ENCODE measurements around the gene PLCL2.
"Not testable (repeated sequence)": the region's sequence is repeated elsewhere in the genome, so short reads cannot be mapped to it uniquely, and the experiment has no call there.

The PLCL2 gene

DNA sequence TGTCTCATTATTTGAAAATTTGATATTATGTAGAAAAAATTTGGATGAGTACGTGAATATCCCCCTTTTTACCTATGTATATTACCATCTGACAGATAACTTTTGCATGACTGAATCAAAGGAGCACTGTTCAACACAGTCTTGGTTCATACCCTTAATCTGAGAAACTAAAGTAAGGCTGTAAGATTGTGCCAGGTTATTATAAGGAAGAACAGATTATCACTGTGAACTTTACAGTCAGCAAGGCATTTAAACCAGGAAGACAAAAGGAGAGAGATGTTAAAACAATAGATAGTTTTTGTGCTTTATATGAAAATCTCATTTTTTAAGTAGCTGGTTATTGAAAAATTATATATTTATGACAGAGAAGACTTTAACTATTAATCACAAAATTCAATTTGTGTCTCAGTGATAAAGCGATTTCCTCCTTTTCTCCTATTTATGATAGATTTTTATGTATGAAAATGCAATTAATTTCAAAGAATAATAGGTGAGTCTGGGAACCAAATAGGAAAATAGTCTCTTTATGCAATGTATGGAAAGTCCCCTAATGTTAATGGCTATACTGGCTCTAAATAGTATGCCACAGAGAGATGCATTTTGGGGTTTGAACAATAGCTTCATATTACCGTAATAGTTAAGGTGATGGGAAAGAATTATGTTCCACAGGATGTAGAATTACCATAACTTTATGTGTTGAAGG is 33.4 kb downstream of the PLCL2 start:
- DNase-seq, result no peak

DNA sequence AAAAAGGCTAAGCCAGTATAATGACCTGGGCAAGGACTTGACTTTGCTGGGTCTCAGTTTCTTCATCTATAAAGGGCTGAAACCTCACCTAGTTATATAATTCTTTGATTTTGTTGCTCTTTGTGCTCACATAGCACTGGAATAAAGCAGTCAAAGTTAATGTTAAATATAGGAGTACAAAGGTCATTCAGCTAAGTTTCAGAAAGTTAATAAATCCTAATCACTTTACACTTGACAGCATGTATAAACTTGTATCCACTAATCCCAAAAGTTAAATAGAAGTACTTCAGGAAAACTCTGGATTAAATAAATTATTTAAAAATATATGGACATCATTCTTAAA is 33.9 kb downstream of the PLCL2 start:
- DNase-seq, result no peak

DNA sequence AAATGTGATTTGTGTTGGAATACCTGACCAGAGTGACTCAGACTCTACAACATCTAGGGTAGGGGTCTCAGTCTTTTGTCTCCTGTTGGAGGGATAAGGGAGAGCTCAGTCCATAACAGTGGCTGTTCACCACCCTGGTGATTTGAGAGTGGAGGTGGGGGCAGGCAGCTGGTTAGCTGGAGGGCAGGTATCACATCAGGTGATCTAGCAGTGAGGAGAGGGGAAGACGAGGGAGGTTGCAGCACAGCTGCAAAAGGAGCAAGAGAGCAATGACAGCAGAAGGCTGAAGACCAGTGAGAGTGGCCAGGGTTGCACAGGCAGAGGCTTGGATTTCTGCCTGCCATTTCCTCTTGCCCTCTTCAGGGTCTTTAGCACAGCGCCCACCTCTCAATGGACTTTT is 38.4 kb downstream of the PLCL2 start:
- no peak for DNase-seq

DNA sequence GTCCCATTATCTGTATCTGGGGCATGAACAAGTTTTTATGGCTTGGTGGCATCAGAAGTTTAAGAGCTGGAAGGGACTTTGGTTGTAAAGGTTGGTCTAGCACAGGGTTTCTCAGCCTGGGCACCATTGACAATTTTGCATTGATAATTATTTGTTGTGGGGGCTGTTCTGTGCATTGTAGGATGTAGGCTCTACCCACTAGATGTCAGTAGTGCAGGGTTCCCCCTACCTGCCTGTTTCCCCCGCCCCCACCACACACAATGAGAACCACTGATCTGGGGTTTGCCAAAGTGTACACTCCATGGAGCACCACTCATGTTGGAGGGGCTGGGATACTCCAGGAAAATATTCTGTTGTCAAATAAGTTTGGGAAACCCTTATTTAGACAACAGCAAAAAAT is 42.7 kb downstream of the PLCL2 start:
- DNase-seq, result no peak

DNA sequence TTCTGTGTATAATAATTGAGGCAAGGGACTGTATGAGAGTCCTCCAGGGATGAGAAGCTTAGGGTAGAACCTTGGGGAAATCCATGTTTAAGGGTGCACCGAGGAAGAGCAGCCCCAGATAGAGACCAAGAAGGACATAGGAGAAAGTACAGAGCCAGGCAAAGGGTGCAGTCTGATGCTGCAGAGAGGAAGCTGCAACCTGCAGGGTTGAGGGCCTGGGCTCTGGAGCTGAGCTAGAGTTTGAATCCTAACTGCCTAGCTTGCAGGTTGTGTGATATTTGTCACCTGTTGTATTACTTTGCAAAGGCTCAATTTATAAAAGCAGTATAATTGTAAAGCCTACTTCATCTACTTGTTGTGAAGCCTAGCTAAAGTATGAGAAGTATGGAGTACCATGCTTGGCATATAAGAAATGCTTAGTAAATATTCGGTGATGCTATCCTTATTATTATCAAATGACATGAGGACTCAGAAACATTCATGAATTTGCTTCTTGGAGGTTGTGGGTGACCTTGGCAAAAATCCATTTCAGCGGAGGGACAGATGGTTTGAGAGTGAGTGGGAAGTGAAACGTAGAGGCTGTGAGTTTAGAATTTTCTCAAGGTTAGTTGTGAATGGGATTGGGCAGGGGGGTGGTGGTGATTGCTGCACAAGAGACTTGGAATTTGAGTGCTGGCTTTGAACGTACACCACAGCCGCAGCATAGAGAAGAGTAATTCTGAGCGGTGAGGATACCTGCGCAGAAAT is 43.8 kb downstream of the PLCL2 start:
- no peak for DNase-seq

DNA sequence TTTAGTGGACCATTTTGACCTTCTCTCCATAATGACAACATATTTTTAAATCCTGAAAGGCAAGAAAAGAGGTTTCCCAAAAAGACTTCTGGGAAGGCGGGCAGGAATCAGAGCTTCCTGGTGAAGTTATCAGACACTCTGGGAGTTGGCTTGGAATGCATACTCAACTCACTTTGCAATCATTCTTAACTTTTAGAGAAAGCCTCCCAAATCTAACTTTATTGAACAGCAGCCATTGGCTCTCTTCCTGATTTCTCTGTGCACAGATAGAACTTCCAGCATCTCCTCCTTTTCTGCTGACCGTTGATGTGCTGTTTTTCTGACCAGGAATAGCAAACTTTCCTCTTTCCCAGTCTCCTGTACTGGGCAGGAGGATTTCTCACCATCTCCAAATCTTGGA is 44.6 kb downstream of the PLCL2 start:
- DNase-seq, result no peak

DNA sequence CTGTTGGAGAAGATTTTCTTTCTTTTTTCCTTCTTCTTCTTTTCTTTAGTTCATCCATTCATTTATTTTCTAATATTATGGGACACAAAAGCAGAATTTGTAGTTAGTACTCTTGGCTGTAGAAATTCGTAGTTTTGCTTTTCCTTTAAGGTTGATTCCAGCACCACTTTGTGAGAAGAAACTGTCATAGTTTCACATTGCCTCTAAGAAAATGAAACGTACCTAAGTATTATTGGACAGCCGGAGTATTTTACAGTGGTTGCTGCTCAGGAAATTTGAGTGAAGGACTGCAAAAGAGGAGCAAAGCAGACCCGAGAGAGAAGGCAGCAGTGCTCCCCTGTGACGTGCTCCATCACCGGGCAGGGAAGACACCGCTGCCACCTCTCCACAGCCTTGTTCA is 48.1 kb downstream of the PLCL2 start:
- no peak for DNase-seq

DNA sequence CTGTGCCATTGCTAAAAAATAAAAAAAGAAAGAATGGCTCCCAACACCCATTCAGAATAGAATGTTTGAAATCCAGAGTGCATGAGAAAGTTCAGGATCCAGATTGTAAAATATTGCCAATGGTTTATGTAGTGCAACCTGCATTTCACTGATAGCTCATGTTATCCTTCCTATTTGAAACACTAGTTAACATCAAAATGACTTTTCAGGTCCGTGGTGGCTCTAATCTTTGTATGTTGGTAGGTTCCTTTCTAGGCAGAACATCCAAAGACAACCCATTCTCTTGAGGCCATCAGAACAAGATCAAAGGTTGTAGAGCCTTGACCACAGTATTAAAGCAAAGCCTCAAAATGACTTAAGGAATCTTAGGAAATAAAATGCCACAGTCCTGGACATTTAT is 51.0 kb downstream of the PLCL2 start:
- no peak for DNase-seq

DNA sequence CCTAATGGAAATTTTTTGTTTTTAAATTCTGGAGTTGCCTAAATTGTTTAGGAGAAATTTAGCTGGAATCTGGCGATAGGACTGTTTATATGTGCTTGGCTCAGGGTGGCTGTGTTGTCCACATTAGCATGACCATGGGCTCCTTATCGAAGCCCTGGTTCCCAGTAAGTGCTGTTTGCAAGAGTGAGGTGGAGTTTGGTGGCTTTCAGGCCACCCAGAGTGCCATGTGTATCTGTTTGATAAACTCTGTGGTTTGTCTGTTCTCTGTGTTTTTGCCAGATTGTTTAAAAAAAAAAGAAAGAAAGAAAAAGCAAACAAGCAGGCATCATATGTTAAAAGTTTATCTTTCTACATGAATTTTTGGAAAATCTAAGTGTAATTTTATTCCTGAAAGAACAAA is 51.5 kb downstream of the PLCL2 start:
- DNase-seq, result no peak

DNA sequence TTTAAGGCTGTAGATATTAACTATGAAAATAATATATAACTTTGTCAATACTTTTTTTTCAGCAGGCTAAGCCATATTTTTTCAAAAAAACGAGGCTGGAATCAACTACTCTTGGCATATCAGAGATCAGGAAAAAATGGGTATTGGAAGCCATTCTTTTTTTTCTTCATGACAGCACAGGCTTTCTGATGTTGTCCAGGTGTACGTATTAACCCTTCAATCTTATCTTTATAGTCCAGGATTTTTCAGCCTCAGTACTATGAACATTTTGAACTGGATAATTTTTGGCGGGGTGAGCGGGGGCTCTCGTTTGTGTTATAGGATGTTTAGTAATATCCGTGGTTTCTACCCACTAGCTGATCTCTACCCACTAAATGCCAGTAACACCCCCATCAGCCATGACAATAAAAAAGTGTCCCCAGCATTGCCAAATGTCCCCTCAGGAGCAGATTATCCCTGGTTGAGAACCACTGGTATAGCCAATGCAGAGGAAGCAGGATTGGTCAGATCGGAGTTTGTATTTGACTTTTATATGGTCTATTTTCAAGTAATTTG is 52.0 kb downstream of the PLCL2 start:
- no peak for DNase-seq

DNA sequence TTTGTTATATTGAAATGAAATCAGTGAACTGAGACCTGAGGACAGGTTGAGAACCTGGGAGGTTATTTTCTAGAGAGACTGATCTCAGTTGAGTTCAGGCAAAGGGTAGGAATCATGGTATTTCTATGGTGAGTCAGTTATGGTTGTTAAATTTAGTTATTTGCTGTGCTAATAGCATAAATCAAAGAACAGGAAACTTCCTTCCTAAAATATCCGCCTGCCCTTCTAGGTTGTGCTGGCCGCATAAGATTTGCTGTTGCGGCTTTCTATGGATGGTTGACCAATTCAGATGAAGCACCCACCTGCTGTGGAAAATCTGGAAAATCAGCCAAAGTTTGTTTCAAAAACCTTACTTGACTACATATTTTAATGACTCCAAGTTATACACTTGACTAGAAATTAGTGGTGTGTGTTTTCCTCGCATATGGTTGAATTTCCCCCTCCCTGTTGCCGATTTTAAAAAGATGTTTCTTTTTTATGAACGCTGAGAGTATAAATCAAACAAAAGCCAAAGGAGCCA is 52.6 kb downstream of the PLCL2 start:
- DNase-seq, result no peak

DNA sequence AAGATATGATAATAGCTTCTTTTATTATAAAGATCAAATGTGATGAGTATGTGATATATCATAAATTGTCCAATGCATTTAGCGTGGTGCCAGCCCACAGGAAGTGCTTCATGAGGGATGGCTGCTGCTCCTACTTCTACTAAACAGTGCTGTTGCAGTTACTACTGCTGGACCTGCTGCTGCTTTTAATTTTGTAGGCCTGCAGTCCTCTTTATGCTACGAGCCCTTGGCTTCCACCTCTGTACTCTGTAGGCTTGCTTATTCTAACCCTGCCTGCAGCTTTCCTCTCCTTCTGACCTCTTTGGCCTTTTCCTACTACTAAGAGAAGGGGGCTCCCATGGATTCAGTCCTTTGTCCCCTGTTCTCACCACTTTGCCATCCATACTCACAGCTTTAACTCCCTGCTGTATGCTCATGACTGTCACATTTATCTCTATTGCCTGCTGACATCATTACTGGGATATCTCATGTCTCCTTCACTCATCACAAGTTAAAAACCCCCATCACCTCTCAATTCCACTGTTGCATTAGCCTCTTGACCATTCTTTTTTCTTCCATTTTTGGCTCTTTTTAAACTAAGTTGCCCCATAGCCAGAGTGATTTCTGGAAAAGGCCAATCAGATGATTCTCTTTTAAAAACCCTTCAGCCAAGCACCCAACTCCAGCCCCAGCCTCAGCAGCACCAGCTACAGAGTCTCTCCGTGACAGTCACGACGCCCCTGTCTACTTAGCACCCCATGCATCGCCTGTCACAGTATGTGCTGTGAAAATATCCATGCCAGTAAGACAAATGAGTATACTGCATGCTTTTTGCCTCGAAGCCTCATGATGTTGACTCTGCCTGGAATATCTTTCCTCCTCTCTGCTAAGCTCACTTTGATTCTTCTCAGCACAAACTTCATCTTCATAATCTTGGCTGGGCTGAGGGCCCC is 56.3 kb downstream of the PLCL2 start:
- DNase-seq, result no peak

DNA sequence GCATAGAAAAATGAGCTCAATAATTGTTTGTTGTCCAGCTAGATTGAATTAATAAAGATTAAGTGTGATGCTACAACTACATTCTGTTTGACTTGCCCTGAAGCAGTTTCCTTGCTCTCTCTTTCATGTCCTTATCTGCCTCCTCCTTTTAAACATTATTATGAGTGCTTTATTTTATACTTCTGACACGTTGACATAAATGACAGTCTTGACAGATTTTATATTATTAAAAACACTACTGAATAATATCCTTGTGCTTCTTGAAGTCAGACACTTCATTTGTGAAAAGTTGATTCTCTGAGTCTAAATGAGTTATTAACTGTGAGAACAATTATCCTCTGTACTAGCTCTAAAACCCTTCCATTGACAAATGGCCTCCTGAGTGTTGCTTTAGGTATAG is 58.2 kb downstream of the PLCL2 start:
- no peak for DNase-seq

DNA sequence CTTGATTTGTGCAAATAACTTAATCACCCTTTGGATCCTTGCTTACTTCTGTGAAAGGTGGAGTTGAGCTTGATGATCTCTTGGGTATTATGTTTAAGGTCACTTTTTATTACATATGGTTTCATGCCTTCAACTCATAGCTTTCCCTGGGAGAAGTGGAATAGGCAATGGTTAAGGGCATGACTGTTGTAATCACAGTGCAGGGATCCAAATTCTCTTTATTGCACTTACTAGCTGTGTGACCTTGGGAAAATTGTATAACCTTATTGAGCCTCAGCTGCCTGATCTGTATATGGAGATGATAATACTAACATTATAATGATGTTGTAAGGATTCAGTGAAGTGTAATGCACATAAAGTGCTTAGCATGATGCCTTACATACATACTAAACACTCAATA is 59.1 kb downstream of the PLCL2 start:
- no peak for DNase-seq

DNA sequence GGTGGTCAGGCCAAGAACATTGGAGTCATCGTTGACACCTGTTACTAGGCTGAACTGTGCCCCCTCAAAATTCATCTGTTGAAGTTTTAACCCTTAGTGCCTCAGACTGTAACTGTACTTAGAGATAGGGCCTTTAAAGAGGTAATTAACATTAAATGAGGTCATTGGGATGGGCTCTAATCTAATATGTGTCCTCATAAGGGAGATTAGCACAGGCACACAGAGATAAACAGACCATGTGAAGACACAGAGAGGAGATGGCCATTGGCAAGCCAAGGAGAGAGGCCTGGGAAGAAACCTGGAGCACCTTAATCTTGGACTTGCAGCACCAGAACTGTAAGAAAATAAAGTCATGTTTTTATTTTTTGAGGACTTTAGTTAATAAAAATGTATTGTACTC is 59.6 kb downstream of the PLCL2 start:
- no peak for DNase-seq

DNA sequence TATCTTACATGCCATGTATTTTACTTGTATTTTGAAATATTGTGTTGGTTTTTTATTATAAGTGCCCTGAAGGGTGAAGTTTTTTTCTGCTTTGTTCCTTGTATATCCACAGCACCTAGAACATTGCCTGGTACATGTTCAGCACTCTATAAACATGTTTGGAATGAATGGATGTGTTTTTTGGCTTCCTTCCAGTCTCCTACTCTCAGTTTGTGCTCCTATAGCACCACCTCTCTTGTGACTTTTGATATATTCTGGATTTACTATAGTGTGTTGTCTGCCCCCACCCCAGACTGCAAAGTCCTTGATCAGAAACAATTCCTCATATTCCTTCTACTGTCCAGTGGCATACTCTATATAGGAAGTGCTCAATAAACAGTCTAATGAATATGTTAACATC is 60.6 kb downstream of the PLCL2 start:
- no peak for DNase-seq

DNA sequence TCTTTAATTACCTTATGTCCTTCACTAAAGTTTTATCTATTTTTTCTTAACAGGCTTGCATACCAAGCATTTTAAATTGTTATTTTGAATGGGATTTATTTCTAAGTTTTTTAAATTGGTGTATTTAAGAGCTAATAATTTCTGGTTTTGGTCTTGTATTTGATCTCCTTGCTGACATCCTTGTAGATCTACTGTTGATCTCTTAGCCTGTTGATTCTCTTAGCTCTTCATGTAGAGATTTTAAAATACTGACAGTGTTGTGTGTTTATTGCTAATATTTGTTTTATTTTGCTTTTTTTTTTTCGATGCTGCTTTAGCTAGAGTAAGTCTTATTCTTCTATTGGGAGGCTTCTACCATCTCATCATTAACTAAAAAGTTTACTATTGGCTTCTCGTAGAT is 65.5 kb downstream of the PLCL2 start:
- no peak for DNase-seq

DNA sequence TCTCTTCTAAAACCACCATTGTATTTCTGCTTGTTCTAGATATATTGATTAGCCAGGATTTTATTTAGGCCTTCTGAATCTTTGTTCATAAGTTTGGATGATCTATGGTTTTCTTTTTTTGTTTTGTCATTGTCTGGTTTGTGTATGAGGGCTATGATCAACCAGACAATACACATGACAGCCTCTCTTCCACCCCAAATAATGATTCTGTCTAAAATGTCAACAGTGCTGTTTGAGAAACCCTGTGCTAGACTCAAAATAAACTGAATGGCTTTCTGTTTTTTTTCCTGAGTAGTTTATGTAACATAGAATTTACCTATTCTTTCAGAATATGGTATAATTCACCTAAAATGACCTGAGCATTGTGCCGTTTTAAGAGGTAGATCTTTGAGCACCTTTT is 66.1 kb downstream of the PLCL2 start:
- no peak for DNase-seq

DNA sequence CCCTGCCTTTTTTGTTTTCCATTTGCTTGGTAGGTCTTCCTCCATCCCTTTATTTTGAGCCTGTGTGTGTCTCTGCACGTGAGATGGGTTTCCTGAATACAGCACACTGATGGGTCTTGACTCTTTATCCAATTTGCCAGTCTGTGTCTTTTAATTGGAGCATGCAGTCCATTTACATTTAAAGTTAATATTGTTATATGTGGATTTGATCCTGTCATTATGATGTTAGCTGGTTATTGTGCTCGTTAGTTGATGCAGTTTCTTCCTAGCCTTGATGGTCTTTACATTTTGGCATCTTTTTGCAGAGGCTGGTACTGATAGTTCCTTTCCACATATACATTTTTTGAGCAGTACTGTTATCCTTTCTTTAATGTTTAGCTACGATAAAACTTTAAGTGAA is 73.1 kb downstream of the PLCL2 start:
- not testable (repeated sequence) for DNase-seq

DNA sequence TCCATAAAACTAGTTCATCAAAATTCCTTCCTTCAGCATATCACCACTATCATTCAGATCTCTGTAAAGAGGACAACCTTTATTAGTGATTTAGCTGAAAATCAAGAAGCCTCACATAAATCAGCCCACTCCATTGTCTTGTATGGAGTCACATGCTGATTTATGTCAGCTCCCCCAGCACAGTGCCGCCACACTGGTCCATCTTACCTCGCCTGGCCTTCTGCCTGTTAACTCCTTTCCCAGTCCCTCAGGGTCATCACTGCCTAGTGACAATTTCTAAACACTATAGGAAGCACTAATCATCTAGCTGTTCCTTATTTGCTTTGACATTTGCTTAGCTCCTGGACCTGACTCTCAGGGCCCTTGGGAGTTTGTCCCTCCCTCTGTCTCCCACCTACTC is 75.4 kb downstream of the PLCL2 start:
- no peak for DNase-seq

DNA sequence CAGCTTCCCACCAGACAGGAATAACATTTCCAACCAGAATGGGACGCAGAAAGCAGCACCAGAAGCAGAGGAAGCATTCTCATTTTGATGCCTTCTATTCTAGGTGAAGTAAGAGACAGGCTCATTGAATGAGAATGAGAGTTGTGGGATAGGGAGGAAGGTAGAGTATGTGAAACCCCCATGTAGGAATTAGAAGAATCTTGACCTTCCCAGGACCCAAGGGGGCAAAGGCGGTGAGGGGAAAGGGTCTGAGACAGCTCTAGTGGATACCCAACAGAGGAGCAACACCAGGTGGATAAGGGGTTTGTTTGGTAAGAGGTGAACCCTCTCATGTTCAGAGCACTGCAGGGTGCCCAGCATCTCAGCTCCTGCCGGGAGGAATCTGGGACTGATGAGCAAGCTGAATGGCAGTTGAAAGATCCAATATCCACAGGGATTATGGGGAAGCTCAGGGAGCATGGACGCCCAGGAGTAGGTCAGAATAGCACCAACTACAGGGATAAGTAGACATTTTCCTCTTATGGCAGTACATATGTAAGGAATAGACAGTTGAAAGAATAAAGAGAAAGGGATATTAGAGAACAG is 77.0 kb downstream of the PLCL2 start:
- no peak for DNase-seq

DNA sequence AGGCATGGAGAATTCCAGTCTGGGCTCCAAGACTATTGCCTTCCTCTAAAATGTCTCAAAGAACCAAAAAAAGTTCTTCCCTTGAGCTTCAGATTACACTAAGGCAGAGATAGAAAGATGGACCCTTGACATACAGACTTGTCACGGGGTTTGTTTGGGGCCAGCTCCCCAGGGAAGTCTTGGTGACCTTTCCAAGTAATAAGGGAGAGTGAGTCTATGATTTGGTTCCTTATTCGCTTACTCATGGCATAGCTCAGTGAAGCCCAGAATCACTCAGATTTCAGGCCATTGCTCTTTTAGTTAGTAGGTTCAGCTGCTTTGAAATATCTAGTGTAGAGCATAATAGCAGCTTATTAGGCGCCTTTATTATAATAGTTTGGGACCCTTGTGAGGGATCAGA is 90.3 kb downstream of the PLCL2 start:
- DNase-seq, result no peak

All from right hindlimb (tissue), 1 donor.